ENCODE data around the gene DHRS12.

The DHRS12 gene

DNA sequence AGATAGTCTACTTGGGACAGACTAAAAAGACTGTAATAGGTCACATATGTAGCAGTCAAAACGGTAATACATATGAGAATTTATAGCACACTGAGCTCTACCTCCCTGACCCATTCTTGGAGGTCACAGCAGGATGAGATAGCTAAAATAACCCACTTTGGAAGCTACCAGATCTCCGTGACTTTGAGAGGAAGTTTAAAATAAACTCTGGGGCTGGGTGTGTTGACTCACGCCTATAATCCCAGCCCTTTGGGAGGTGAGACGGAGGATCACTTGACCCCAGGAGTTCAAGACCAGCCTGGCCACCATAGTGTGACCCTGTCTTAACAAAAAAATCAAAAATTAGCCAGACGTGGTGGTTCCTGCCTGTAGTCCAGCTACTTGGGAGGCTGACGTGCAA lies 45.3 kb downstream of the DHRS12 start:
- no peak for DNase-seq (ENCODE audit: low read depth)

DNA sequence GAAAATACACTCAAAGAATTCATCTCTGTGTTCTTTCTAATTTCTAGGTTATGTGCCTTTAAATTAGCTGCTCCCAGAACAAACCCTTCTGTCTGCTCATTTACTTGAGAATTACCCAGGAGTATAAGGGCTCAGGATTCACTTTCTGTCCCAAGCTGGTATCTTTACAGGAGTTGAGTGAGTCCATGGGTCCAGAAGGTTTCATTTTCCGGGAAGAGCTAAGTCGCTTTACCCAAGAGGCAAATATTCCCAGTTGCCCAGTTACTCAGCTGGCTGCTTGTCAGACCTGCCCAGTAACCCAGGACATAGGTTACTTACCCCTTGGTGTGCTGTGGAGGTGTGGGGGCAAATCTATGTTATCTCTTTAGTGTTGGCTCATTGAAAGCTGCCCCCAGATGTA lies 47.3 kb downstream of the DHRS12 start:
- no peak for DNase-seq (ENCODE audit: low read depth)

DNA sequence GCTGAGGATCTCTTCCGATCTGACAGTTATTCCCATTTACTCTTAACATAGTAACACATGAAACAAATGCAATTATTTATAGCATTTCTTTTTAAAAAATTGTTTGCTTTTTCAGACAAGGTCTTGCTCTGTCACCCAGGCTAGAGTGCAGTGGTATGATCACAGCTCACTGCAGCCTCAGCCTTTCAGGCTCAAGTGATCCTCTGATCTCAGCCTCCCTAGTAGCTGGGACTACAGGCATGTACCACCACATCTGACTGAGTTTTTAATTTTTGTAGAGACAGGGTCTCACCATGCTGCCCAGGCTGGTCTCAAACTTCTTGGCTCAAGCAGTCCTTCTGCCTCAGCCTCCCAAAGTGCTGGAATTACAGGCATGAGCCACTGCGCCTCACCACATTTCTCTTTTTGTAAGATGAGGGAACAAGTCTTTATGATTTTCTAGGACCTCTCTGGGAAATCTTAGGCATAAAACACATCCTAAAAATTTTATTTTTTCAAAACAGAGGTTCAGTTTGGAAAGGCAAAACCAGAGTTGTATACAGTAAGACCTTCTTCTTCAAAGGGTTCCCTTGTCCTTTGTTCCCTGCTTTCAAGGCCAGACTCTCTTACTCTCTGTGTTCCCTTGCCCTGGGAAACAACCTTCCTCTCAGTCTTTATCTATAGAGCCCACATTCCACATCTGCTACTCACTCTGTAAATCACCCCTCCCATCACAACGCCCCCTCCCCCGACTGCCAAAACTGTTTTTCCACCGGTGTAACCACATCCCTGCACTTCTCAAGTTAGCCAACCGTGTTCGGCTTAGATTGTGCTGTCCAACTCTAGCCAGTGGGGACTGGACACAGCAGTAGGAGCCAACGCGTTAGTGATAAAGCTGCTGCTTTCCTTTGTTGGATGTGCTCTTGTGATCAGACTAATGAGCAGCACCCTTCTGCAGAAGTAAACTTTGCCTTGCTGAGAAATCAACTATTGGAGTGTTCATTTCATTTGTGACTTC lies 56.2 kb downstream of the DHRS12 start:
- no peak for DNase-seq (ENCODE audit: low read depth)

DNA sequence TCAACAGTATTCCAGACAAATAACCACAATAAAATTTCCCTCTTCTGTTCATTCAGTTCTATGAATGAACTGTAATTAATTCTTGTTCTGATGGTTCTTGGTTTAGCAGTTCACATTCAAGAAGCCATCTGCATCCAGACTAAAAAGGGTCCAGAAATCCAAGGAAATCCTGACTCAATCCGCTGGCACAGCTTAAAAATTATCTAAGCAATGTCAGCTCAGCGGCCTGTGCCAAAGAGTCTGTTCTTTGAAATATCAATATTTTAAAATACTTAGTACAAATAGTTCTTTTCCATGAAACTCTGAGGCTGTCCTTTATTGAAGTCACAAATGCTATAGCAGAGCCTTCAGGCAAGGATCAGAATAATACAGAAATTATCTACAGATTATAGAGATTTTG lies 57.2 kb downstream of the DHRS12 start:
- DNase-seq (ENCODE audit: low read depth), result no peak

DNA sequence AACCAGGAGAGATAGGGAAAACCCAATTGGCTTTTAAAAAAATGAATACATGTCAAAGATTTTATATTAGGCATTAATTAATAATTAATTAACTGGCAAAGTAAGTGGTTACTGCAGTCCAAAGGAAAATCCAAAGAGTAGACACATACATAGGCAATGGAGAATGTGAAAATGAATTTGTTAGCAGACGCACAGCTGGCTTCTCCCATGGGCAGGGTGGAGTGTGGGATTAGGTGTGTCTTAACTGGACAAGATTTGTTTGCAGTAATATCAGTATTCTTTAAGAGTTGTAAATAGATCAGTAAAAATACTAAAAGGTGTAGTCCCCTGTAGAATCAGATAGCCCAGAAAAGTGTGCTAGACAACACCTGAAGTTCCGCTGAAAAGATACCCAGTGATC lies 58.7 kb downstream of the DHRS12 start:
- no peak for DNase-seq (ENCODE audit: low read depth)

DNA sequence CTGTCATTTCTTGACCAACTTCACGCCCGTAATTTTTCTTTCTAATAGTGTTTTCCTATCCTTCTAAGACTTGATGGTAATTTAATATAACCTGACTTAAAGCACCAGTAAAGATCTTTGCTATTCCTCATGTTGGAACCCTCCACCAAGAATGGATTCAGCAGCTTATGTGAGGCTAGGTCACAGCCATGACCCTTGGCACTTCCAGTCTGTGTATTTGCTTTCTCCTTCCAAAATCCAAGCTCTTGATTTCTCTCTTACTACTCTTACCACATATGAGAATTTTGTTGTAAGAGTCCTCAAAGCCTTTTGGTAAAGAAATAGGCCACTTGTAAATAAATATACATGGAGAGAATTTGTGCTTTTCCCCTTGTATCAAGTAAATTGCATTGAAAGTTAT lies 61.4 kb downstream of the DHRS12 start:
- DNase-seq (ENCODE audit: low read depth), result no peak

DNA sequence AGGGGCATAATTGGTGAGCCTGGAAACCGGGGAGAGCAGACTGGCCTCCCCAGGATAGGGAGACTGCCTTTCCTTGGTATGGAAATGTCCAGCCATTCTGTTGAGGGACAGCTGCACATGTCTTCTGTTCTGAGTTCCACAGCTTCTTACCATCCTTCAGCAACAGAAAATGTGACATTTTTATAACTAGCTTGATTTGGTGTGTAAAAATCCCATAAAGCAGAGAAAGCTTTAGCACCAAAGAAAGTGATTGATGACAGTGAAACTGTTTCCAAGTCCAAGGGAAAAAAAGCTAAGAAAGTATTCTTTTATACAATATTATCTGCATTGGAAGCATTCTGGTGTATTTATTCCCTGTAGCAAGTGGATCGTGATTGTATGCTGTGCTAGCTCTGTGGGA lies 61.9 kb downstream of the DHRS12 start:
- DNase-seq (ENCODE audit: low read depth), result no peak

DNA sequence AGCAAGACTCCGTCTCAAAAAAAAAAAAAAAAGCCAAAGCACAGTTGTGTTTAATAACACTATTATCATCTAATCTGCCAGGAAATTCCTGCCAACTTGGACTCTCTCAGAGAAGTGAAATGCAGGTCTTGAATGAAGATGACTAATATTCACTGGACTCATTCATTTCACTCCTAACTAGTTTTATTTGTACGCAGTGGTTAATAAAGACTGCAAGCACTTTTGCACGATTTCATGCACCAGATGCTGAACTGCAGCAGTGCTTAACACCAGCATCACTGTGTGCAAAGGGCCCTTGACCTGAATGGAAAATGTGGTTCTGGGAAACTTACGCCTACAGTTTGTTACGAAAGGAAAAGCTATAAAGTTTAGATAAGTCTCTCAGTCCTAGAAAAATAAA lies 63.3 kb downstream of the DHRS12 start:
- DNase-seq (ENCODE audit: low read depth), result no peak

DNA sequence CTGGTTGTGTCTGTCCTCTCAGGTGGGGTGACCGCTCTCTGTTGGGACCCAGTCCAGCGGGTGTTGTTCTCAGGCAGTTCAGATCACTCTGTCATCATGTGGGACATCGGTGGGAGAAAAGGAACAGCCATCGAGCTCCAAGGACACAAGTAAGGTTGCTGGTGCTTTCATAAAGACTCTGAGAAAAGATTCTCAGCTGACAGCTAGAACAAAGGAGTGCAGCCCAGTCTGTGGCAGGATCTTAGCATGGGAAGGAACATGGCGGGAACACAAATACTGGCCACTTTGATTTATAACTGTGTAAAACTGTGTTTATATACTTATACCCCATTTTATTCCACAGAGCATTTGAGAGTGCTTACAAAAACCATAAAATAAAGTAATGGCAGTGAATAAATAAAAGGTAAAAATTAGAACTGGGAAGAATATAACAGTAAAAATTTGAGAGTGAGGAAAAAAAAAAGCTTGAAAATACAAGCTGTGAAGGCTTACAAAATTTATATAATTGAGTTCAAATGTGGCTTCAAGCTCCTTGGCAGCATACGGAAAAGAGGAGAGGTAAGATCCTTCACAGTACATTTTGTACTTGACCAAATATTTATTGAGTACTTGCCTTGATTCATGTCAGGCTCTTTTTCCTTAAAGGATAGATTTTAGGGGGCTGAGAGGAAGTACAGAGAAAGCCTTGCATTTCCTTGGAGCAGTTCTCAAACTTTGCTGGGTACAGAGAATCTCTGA lies 64.8 kb downstream of the DHRS12 start:
- no peak for DNase-seq (ENCODE audit: low read depth)

DNA sequence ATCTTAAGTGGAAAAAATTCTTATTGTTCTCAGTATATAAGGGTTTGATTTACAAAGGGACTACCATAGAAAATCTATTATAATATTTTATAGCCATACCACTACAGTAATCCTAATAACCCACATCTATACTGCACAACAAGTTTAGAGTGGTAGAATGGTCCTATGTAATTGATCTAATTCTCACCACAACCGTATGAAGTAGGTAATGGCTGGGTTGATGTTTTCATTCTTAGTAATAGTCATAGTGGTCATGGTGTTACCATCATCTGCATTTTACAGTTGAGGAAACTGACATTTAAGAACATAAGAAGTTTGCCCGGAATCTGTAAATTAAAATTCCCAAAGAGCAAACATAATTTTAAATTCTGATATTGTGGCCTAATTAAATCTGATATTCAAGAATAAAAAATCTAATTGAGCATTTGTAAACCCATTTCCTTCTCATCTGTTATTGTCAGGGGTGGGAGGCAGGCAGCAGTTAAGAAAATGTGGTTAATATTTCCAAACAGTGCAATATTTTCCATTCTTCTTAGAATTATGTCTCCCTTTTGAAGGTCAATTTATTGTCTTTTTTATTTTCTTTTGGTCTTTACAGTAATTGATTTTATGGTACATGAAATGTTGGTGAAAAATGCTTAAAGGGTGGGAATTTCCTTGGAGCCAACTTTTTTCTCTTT lies 65.6 kb downstream of the DHRS12 start:
- no peak for DNase-seq (ENCODE audit: low read depth)

DNA sequence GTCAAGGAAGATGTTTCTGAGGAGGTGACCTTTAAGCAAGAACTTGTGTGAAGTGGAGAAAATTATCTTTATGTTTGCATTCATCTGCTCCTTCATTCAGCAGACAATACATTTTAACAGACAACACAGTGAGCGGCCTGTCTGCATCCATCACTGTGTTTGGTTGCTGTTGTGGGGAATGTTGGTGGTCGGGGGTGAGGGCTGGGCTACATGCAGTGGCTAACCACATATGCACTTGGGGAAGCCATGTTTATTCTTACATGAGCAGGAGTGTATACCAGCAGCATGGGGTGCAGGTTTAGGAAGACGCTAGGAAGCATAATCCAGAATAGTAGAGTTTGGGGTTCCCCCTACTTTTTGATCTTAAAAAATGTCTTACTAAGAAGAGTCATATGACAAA lies 66.4 kb downstream of the DHRS12 start:
- DNase-seq (ENCODE audit: low read depth), result no peak

DNA sequence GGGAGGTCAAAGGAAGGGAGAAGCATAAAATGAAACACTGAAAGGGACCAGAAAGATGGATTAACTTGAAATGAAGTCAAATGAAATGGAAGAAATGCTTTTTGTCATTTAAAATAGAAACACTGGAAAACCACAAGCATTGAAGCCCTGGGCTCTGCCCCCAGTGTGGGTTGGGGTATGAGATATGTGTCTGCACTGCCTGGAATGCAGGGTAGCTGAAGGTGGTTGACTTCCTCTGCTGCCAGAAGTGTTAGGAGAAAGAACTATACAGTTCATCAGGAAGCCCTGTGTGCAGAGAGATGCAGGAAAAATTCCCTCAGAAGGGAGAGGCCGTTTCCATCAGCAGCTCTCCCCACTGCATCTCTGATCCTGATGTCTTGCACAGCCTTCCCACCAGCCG lies 69.2 kb downstream of the DHRS12 start:
- DNase-seq (ENCODE audit: low read depth), result no peak

DNA sequence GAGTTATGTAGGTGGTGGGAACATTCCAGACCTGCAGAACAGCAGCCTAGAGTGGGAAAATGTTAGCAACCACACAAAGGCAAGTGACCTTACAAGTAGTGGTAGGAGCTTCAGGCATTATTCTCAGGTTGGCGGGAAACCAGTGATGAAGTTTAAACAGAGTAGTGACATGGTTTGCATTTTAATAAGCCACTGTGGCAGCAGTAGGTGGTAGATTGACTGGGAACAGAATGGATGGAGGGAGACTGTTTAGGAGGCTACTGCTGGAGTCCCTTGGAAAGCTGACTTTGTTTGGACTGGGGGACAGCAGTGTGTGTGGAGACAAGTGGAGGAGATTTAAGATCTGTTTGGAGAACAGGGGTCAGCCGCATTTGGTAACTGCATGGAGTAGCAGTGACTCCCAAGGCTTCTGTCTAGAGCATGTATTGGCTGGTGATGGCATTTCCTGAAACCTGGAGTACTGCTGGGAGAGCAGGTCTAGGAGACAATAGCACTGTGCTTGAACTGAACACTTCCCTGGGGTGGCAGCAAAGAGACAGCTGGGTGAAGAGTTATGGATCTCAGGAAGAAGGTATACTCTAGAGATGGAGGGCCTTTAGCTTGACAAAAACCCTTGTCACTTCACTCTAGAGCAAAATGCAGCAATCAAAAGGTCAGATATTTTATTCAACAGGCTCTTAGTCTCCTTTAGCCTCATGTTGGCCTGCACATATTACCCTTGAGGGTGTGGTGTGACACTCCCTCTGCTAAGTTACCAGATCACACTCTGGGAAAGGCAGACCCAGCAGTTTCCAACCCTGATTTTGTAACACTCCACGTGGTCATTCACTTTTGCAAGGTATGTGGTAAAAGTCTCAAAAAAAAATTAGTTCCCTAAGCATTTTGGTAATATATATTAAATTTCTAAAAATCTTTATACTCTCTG lies 70.3 kb downstream of the DHRS12 start:
- no peak for DNase-seq (ENCODE audit: low read depth)

DNA sequence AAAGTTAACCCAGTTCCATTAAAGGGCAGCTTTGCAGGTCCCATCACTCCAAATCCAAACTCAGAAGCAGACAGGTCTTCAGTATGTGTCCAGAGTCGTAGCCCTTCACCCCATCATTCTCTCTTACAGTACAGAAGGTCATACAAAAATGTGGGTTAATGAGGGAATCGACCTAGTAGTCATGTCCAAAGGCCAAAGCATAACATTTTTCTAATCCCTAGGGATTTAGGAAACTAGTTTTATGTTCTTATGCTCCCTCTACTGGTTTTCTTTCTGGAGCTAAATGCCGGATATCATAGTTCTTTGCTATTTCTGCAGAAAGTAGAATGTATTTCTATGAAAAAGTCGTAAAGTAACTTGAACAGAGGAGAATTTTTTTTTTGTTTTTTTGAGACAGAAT lies 72.2 kb downstream of the DHRS12 start:
- no peak for DNase-seq (ENCODE audit: low read depth)

DNA sequence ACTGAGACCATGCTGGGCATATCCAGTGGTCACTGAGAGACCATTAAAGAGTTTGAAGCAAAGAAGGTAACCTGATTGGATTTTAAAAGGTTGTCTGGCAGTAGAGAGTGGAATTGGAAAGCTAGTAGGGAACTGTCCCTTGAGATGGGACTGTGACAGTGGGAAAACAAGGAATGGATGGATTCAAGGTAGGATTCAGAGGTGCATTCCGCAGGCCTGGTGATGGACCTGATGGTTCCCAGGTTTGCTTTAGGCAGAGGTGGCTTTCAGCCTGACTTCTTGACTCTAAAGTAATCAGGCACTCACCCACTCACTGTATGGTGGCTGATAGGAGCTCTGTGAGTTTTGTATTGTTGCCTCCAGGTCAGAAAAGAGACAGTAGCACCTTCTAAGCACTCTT lies 73.0 kb downstream of the DHRS12 start:
- DNase-seq (ENCODE audit: low read depth), result no peak

DNA sequence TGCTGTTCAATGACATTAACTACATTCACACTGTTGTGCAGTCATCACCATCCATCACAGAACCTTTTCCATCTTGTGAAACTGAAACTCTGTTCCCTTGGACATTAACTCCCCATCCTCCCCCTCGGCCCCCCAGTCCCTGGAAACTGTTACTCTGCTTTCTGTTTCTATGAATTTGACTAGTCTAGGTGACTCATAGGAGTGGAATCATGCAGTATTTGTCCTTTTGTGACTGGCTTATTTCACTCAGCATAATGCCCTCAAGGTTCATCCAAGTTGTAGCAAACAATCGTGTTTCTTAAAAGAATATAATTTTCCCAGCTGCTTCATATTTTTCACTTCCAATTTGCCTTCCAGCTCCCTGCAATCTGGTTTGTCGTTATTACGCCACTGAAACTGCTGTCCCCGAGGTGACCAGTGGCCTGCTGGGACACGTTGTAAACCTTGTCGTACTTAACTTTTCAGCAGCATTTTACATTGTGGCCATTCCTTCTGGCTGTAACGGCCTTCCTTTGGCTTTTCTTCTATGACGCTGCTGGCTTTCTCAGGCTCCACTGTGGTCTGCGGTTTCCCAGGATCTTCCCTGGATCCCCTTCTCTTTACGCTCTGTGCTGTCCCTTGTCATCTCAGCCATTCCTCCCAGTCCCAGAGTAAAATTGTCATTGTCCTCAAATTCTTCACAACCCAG lies 74.0 kb downstream of the DHRS12 start:
- peak; percentile 10 for DNase-seq (ENCODE audit: low read depth)

DNA sequence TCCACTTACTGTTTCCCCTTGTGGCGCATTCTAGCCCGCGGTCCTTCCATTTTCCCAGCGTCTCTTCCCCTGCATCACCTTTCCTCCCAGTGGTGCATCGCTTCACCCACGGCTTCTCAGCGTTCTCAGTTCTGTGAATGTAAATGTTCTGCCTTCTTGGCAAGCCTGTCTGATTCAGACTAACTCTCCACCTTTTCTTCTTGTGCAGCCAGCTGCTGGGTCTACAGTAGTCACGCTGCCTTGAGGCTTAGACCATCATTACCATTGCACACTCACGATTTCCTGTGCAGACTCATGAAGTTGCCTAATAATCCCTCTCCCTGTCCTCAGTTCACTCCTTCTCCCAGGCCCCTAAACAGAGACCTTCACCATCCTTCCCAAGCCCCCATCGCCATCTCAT lies 75.0 kb downstream of the DHRS12 start:
- DNase-seq (ENCODE audit: low read depth), result no peak

DNA sequence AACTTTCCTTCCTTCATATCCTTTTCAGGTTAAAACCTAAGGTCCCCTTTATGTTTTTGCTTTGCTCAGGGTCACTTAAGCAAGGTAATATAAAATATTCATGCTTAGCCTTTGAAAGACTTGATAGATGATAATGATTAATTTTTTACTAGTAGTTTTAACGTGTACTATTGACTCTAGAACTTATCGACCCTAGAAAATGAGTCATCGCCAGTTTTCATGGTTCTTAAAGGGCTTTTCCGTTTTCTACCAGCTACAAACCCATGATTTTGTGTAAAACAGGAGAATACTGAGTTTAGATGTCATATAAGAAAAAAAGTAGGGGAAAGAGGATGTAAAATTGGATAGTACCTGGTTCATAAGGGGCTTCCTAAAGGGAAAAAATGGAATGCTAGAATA lies 75.7 kb downstream of the DHRS12 start:
- no peak for DNase-seq (ENCODE audit: low read depth)

DNA sequence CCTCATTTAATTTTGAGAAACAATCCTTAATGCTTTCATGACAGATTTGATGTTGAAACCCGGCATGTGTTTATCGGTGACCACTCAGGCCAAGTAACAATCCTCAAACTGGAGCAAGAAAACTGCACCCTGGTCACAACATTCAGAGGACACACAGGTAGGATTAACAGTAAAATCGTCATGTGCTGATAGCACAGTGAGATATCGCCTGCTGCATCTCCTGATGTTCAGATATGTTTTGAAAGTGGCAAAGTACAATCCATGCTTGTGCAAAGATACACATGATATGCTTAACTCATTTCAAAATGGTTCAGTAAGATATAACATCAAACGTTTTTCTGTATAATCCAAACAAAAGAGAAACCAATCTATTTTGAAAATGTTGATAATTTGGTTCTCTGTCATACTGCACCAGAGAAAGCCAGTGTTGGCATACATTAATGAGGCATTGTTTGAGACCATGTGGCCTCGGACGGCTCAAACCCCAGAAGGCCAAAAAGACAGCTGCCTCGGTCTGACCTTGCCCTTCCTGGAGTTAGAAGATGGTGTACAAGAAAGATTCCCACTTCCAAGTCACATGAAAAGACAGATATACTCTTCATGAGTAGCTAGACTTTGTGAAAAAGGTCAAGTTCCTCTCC lies 76.2 kb downstream of the DHRS12 start:
- DNase-seq (ENCODE audit: low read depth), result no peak

DNA sequence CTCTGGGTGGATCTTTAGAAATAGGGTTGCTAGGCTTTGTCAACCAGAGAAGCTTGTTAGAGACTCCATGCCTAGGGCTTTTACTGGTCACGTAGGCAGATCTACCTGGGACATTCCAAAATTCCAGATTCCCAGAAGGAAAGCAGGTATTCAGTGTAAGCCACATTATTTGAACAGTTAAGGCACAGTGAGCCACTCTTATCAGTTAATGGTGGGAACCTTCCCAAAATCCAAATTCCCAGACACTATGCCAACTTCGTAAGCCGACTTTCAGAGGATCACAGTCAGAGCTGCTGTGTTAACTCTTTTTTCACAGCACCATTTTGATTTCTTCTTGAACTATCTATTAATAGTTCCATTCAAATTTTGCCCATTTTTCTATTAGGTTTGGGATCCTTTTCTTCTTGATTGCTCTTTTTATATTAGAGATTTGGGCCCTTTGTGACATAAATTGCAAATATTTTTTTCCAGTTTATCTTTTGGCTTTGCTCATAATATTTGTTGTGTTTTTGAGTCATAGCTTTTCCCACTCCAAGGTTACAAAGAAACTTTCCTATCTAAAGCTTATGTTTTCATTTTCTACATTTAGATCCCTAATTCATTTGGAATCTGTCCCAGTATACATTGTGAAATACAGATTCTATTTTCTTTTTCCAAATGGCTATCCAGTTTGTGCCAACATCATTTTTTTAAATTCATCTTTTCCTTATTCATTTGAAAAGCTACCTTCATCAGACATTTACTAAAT lies 77.3 kb downstream of the DHRS12 start:
- no peak for DNase-seq (ENCODE audit: low read depth)
